ENCODE measurements around the gene UBA1.

DNA sequence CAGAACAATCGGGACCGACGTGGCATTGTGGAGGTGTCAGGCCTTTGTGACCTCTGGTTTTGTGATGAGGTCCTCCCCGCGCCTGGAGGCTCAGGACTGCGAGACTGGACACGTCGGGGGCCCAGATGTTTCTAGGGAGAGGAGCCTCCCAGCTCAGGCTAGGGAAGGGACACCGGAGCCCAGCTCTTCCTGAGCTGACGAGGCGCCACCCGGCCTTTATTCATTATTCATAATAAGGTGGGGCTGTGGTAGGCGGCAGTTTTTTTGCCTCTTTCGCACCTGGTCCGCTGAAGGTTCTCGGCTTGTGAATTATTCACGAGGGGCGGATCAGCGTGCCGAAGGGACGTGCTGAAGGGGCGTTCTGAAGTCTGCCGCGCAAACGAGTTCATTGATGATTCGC is 2.3 kb upstream of the UBA1 start:
- TF ChIP-seq CTCF (IDR thresholded peaks at IDR 0.05) (no peak), POLR2A (IDR thresholded peaks at IDR 0.05) (no peak)

Measured in uterus (tissue), 2 donors.